ENCODE measurements around the gene CNNM2.

The CNNM2 gene

GRCh38 chr10:103100620-103101019, 182.5 kb downstream of the CNNM2 start:
- in situ Hi-C loops (cut with HindIII; ENCODE audit: low sequenced_read_pairs), result no loop called here

GRCh38 chr10:103102195-103102594, 184.1 kb downstream of the CNNM2 start:
- in situ Hi-C loops (cut with HindIII; ENCODE audit: low sequenced_read_pairs), result no loop called here

GRCh38 chr10:103103989-103104388, 185.9 kb downstream of the CNNM2 start:
- in situ Hi-C loops (cut with HindIII; ENCODE audit: low sequenced_read_pairs), result no loop called here

GRCh38 chr10:103104721-103105120, 186.6 kb downstream of the CNNM2 start:
- in situ Hi-C loops (cut with HindIII; ENCODE audit: low sequenced_read_pairs), result no loop called here

GRCh38 chr10:103105462-103105861, 187.4 kb downstream of the CNNM2 start:
- in situ Hi-C loops (cut with HindIII; ENCODE audit: low sequenced_read_pairs), result no loop called here

GRCh38 chr10:103106539-103106938, 188.4 kb downstream of the CNNM2 start:
- in situ Hi-C loops (cut with HindIII; ENCODE audit: low sequenced_read_pairs), result no loop called here

GRCh38 chr10:103109821-103110220, 191.7 kb downstream of the CNNM2 start:
- in situ Hi-C loops (cut with HindIII; ENCODE audit: low sequenced_read_pairs), result no loop called here

GRCh38 chr10:103110407-103110806, 192.3 kb downstream of the CNNM2 start:
- in situ Hi-C loops (cut with HindIII; ENCODE audit: low sequenced_read_pairs), result no loop called here

- in situ Hi-C loops (cut with HindIII; ENCODE audit: low sequenced_read_pairs), result no loop called here
These were observed 193.2 kb downstream of the CNNM2 start for GRCh38 chr10:103111031-103111917.

GRCh38 chr10:103111918-103112877, 194.1 kb downstream of the CNNM2 start:
- in situ Hi-C loops (cut with HindIII; ENCODE audit: low sequenced_read_pairs), result no loop called here

GRCh38 chr10:103114876-103115275, 196.8 kb downstream of the CNNM2 start:
- in situ Hi-C loops (cut with HindIII; ENCODE audit: low sequenced_read_pairs), result loop anchor here (5.0 kb wide), 1 partner anchor 37 kb away; no protein-coding TSS in a partner anchor

- in situ Hi-C loops (cut with HindIII; ENCODE audit: low sequenced_read_pairs), result loop anchor here (5.0 kb wide), 1 partner anchor 35 kb away; no protein-coding TSS in a partner anchor
These were observed 199.2 kb downstream of the CNNM2 start for GRCh38 chr10:103117247-103117646.

GRCh38 chr10:103120546-103120945, 202.5 kb downstream of the CNNM2 start:
- in situ Hi-C loops (cut with HindIII; ENCODE audit: low sequenced_read_pairs), result no loop called here

- in situ Hi-C loops (cut with HindIII; ENCODE audit: low sequenced_read_pairs), result no loop called here
These were observed 203.1 kb downstream of the CNNM2 start for GRCh38 chr10:103120977-103121735.

GRCh38 chr10:103123282-103124024, 205.4 kb downstream of the CNNM2 start:
- in situ Hi-C loops (cut with HindIII; ENCODE audit: low sequenced_read_pairs), result no loop called here

GRCh38 chr10:103124420-103125096, 206.5 kb downstream of the CNNM2 start:
- in situ Hi-C loops (cut with HindIII; ENCODE audit: low sequenced_read_pairs), result no loop called here

- in situ Hi-C loops (cut with HindIII; ENCODE audit: low sequenced_read_pairs), result no loop called here
These were observed 207.5 kb downstream of the CNNM2 start for GRCh38 chr10:103125323-103126267.

GRCh38 chr10:103127241-103127640, 209.1 kb downstream of the CNNM2 start:
- in situ Hi-C loops (cut with HindIII; ENCODE audit: low sequenced_read_pairs), result no loop called here

Measured in DLD1 (cell line).